ENCODE measurements around the gene GPR173.

Gene GPR173

GRCh38 chrX:53013291-53013690, 35.3 kb upstream of the GPR173 start:
- no peaks in the 10 kb centered on the region for H3K36me3 ChIP-seq (ENCODE audit: insufficient read depth, low read length)
- no peaks in the 10 kb centered on the region for H4K20me1 ChIP-seq (ENCODE audit: insufficient read depth, low read length)
- no peaks in the 10 kb centered on the region for H3K9me3 ChIP-seq (ENCODE audit: insufficient read depth, low read length, severe bottlenecking)
- TF ChIP-seq EZH2 (IDR thresholded peaks at IDR 0.05; ENCODE audit: borderline replicate concordance, low read depth, low read length, severe bottlenecking) (no peak), CTCF (IDR thresholded peaks at IDR 0.05; ENCODE audit: borderline replicate concordance, extremely low read depth, low read length, poor library complexity, severe bottlenecking) (no peak)
- no peaks in the 10 kb centered on the region for H3K79me2 ChIP-seq (ENCODE audit: insufficient read depth, low read length)
- ATAC-seq (ENCODE audit: insufficient read depth, low read depth) (no peak), DNase-seq (no peak)
- H3K27ac ChIP-seq (ENCODE audit: low read length), result no peak overlapping the region
- H3K4me1 ChIP-seq (ENCODE audit: insufficient read depth, low read length), result no peaks in the 10 kb centered on the region
- no peak overlapping the region for H3K9ac ChIP-seq (ENCODE audit: low read depth, low read length)
- no peak overlapping the region for H2AFZ ChIP-seq (ENCODE audit: low read depth, low read length)
- no peak overlapping the region for H3K4me2 ChIP-seq (ENCODE audit: insufficient read depth, low read length)
- no peak overlapping the region for H3K4me3 ChIP-seq (ENCODE audit: low read depth in 1 of 2, low read length in 2 of 2)
- no peaks in the 10 kb centered on the region for H3K27me3 ChIP-seq (ENCODE audit: insufficient read depth, low read length, poor library complexity)

DNA sequence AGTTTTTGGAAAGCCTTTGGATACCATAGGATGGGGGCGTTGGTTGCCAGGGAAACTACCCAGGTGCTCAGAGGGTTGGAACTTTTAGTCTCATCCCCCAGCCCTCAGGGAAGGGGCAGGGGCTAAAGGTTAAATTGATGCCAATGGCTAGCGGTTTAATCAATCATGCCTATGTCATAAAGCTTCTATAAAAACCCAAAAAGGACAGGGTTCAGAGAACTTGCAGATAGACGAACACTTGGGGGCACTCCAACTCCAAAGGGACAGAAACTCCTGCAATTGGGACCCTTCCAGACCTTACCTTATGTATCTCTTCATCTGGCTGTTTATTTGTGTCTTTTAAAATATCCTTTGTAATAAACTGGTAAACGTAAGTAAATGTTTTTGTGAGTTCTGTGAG, 30.0 kb upstream of the GPR173 start:
- H3K4me2 ChIP-seq (ENCODE audit: insufficient read depth, low read length), result no peak overlapping the region
- H3K27me3 ChIP-seq (ENCODE audit: insufficient read depth, low read length, poor library complexity), result no peaks in the 10 kb centered on the region
- DNase-seq (no peak), ATAC-seq (ENCODE audit: insufficient read depth, low read depth) (no peak)
- H3K36me3 ChIP-seq (ENCODE audit: insufficient read depth, low read length), result no peaks in the 10 kb centered on the region
- H3K79me2 ChIP-seq (ENCODE audit: insufficient read depth, low read length), result no peaks in the 10 kb centered on the region
- H2AFZ ChIP-seq (ENCODE audit: low read depth, low read length), result no peak overlapping the region
- no peak overlapping the region for H3K4me3 ChIP-seq (ENCODE audit: low read depth in 1 of 2, low read length in 2 of 2)
- TF ChIP-seq EZH2 (IDR thresholded peaks at IDR 0.05; ENCODE audit: borderline replicate concordance, low read depth, low read length, severe bottlenecking) (no peak), CTCF (IDR thresholded peaks at IDR 0.05; ENCODE audit: borderline replicate concordance, extremely low read depth, low read length, poor library complexity, severe bottlenecking) (no peak)
- H3K4me1 ChIP-seq (ENCODE audit: insufficient read depth, low read length), result no peaks in the 10 kb centered on the region
- H3K9me3 ChIP-seq (ENCODE audit: insufficient read depth, low read length, severe bottlenecking), result no peaks in the 10 kb centered on the region
- H3K27ac ChIP-seq (ENCODE audit: low read length), result no peak overlapping the region
- H4K20me1 ChIP-seq (ENCODE audit: insufficient read depth, low read length), result no peaks in the 10 kb centered on the region
- no peak overlapping the region for H3K9ac ChIP-seq (ENCODE audit: low read depth, low read length)

DNA sequence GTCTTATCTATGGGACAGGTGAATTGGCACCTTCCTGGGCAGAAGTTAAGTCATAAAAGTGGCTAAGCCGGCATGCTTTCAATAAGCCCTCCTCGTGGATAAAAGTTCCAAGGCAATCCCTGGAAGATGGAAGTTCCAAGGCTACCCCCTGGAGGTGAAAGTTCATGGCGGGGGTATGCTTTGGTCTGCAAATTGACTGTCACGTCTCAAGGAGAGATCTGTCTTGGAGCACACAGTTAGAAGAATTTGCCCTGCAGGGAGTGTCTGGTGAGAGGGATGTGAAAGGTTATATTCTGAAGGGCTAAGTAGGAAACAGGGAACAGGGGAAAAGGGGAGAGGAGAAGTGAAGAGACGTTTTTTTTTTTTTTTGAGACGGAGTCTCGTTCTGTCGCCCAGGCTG, 26.2 kb upstream of the GPR173 start:
- no peak overlapping the region for H3K4me2 ChIP-seq (ENCODE audit: insufficient read depth, low read length)
- ATAC-seq (ENCODE audit: insufficient read depth, low read depth) (no peak), DNase-seq (no peak)
- H3K4me3 ChIP-seq (ENCODE audit: low read depth in 1 of 2, low read length in 2 of 2), result no peak overlapping the region
- no peak overlapping the region for H3K9ac ChIP-seq (ENCODE audit: low read depth, low read length)
- no peaks in the 10 kb centered on the region for H3K4me1 ChIP-seq (ENCODE audit: insufficient read depth, low read length)
- H4K20me1 ChIP-seq (ENCODE audit: insufficient read depth, low read length), result no peaks in the 10 kb centered on the region
- H3K27ac ChIP-seq (ENCODE audit: low read length), result no peak overlapping the region
- no peak for TF ChIP-seq EZH2 (IDR thresholded peaks at IDR 0.05; ENCODE audit: borderline replicate concordance, low read depth, low read length, severe bottlenecking)
- TF ChIP-seq CTCF (IDR thresholded peaks at IDR 0.05; ENCODE audit: borderline replicate concordance, extremely low read depth, low read length, poor library complexity, severe bottlenecking), result no peak
- H3K36me3 ChIP-seq (ENCODE audit: insufficient read depth, low read length), result no peaks in the 10 kb centered on the region
- H3K27me3 ChIP-seq (ENCODE audit: insufficient read depth, low read length, poor library complexity), result no peaks in the 10 kb centered on the region
- H3K9me3 ChIP-seq (ENCODE audit: insufficient read depth, low read length, severe bottlenecking), result no peaks in the 10 kb centered on the region
- H3K79me2 ChIP-seq (ENCODE audit: insufficient read depth, low read length), result no peaks in the 10 kb centered on the region
- no peak overlapping the region for H2AFZ ChIP-seq (ENCODE audit: low read depth, low read length)

- H3K9ac ChIP-seq (ENCODE audit: low read depth, low read length), result no peak overlapping the region
- H3K79me2 ChIP-seq (ENCODE audit: insufficient read depth, low read length), result no peaks in the 10 kb centered on the region
- H3K27me3 ChIP-seq (ENCODE audit: insufficient read depth, low read length, poor library complexity), result no peaks in the 10 kb centered on the region
- DNase-seq (no peak), ATAC-seq (ENCODE audit: insufficient read depth, low read depth) (no peak)
- TF ChIP-seq CTCF (IDR thresholded peaks at IDR 0.05; ENCODE audit: borderline replicate concordance, extremely low read depth, low read length, poor library complexity, severe bottlenecking) (no peak), EZH2 (IDR thresholded peaks at IDR 0.05; ENCODE audit: borderline replicate concordance, low read depth, low read length, severe bottlenecking) (no peak)
- H2AFZ ChIP-seq (ENCODE audit: low read depth, low read length), result no peak overlapping the region
- H4K20me1 ChIP-seq (ENCODE audit: insufficient read depth, low read length), result no peaks in the 10 kb centered on the region
- no peak overlapping the region for H3K4me3 ChIP-seq (ENCODE audit: low read depth in 1 of 2, low read length in 2 of 2)
- no peak overlapping the region for H3K27ac ChIP-seq (ENCODE audit: low read length)
- H3K36me3 ChIP-seq (ENCODE audit: insufficient read depth, low read length), result no peaks in the 10 kb centered on the region
- H3K4me2 ChIP-seq (ENCODE audit: insufficient read depth, low read length), result no peak overlapping the region
- no peaks in the 10 kb centered on the region for H3K9me3 ChIP-seq (ENCODE audit: insufficient read depth, low read length, severe bottlenecking)
- H3K4me1 ChIP-seq (ENCODE audit: insufficient read depth, low read length), result no peaks in the 10 kb centered on the region
These were observed 19.9 kb upstream of the GPR173 start for GRCh38 chrX:53028678-53029077.

Measured in DND-41 (cell line).